Uterus (tissue), 2 donors: Measurements from ENCODE around the gene GNAT1.

Source experiments
- POLR2A ChIP-seq, 2 donors: fragments of 450-650 bp; IDR thresholded peaks; one replicate each; pipeline ENCODE4 v1.6.1; 2016; ENCODE audit warnings: antibody characterized with exemption in 2 of 2, mild to moderate bottlenecking in 1 of 2, moderate library complexity in 1 of 2
- TF ChIP-seq, protein P1 (sequence below), 4 experiments: fragments of 200-600 bp in 2 of 4; fragments of 450-650 bp in 2 of 4; sonication (generic) in 2 of 4; IDR thresholded peaks; one replicate each; pipeline ENCODE4 v1.5.1; 2016 to 2019; ENCODE audit warnings: antibody characterized with exemption in 4 of 4, mild to moderate bottlenecking in 2 of 4, moderate library complexity in 1 of 4

DNA sequence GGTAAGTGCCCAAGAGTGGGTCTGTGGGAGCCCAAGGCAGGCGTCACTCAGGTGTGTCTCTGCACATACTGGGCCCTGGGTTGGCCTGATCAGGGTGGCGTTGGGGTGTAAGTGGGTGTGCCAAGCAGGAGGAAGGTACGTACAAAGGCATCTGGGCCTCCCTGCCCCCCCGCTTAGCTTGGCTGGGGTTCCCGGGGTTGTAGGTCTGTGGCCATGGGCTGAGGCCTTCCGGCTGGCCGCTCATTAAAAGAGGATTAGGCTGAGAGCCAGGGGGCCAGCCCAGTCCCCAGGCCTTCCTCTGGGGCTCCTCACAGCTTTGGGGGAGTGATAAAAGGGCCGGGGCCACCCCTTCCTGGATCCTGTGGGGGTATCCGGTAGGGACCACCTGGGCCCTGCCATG lies 23.0 kb upstream of the GNAT1 start:
- TF ChIP-seq, protein P1, sequence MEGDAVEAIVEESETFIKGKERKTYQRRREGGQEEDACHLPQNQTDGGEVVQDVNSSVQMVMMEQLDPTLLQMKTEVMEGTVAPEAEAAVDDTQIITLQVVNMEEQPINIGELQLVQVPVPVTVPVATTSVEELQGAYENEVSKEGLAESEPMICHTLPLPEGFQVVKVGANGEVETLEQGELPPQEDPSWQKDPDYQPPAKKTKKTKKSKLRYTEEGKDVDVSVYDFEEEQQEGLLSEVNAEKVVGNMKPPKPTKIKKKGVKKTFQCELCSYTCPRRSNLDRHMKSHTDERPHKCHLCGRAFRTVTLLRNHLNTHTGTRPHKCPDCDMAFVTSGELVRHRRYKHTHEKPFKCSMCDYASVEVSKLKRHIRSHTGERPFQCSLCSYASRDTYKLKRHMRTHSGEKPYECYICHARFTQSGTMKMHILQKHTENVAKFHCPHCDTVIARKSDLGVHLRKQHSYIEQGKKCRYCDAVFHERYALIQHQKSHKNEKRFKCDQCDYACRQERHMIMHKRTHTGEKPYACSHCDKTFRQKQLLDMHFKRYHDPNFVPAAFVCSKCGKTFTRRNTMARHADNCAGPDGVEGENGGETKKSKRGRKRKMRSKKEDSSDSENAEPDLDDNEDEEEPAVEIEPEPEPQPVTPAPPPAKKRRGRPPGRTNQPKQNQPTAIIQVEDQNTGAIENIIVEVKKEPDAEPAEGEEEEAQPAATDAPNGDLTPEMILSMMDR (IDR thresholded peaks at IDR 0.05), result no peak
- TF ChIP-seq POLR2A (IDR thresholded peaks at IDR 0.05), result no peak
